Fibroblast of skin of left quadriceps (primary cell): ENCODE data around the gene HHATL.

Source experiments
- DNase-seq, 2 experiments: peaks; one replicate each; pipeline ENCODE4 v3.0.0-alpha.2; 2013; ENCODE audit warnings: low read depth in 2 of 2

The HHATL gene

DNA sequence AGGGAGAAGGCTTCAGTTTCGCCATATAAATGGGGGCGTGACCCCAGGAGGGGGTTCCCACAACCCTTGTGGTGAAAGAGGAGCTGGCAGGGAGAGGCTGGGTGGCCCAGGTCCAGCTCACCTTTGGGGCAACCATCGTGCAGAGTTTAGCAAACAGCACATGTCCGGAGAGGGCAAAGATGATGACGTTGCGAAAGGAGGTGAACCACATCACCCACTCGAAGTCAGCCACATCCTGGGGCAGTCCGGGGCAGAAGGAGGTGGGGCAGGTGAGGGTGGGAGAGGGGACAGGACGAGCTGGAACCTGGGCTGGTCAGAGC is 3.7 kb downstream of the HHATL start:
- DNase-seq: no peak

GRCh38 chr3:42698216-42698910 is 4.2 kb downstream of the HHATL start:
- no peak for DNase-seq

DNA sequence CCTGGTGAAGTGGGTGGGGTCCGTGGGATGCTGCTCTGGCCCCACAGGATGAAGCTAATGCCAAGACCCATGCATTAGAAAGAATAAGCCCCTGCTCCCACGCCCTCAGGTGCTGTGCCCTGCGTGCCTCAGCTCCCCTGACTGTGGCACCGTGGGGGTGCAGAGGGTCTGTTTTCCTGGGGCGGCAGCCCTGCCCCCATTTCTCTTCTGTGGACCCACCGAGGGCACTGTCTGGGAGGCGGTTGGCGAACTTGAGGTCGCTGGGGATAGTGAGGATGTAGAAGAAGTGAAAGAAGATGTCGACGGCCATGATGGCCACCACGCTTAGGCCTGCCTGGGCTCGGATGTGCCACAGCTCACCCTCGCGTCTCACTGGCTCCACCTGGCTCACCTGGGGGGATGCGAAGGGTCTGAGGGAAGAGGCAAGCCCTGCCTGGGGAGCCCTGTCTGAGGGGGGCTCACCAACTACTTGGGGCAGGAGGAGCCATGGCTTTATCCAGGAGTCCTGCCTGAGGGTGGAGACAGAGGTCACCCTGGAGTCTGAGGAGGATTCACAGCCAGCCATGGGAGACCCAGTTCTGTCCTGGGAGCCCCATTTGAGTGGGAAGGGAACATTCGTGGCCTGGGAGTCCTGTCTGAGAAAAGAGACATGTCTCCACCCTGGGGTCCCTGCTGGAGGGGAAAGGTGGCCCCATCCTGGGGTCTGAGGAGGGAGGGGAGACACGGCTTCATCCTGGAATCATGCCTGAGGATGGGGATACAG is 5.1 kb downstream of the HHATL start:
- no peak for DNase-seq

DNA sequence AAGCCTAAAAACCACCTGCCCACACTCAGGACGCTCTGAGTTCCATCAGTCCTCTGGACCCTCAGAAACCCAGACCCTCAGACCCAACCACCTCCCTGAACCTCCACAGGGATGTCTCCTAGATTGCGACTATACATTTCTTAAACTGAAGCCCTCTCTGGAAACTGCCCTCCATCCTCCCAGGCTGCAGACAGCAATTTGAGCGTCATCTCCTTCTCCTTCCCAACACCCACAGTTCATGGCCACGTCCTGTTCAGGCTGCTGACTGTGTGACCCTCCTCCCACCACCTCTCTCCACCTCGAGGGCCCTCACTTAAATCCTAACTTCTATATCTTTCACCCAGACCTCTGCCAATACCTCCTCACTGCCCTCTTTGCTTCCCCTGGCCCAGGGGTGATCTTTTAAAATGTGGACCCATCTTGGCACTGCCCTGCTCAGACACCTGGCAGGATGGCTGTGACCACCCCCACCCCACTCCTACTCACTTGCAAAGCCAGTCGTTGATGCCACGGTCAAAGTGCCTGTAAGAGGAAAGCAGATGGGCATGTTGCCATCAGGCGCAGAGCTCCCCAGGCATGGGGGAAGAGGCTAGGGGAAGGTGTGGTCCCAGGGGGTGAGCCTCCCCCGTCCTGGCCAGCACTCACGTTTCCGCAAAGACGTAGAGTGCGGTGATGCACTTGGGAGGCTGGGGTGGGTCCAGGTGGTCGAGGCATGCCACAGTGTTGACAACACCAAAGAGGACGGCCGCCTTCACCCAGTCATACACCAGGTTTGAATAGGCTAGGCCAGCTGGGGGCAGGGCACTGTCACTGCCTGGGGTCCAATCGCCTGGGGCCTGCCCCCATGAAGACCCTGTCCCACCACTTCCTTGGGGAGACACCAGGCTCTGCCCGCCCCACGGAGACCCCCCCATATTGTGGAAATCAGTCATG is 6.0 kb downstream of the HHATL start:
- DNase-seq: no peak

DNA sequence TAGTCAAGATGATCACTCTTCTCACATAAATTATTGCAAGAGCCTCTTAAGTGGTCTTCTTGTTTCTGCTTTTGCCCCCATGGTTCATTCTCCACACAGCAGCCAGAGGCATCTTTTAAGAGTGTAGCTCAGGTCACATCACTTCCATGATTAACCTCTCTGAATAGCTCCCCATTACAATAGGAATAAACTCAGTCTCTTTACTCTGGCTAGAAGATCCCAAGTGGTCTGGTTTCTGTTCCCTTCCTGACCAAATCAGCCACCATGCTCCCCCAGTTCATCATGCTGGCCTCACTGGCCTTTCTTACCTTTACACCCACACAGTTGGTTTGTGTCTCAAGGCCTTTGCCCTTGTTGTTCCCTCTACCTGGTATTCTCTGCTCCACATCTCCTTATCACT is 8.2 kb downstream of the HHATL start:
- no peak for DNase-seq

DNA sequence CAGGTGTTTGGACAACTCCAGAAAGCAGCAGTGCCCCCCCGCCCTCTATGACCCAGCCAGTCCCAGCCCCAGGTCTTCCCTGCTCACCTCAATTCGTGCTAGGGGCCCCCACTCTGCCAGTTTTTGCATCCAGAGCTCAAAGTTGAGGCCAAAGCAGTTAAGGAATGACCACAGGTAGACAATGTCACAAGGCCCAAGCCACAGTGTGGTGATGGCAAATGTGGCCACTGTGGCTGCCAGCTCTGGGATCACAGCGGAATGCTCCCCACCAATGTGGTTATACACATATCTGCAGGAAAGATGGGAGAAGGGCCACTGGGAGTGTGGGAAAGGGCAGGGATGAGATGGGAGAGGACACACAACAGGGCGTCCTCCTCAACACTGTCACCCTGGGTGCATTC is 9.1 kb downstream of the HHATL start:
- no peak for DNase-seq

GRCh38 chr3:42692667-42693529 is 9.7 kb downstream of the HHATL start:
- DNase-seq: no peak

DNA sequence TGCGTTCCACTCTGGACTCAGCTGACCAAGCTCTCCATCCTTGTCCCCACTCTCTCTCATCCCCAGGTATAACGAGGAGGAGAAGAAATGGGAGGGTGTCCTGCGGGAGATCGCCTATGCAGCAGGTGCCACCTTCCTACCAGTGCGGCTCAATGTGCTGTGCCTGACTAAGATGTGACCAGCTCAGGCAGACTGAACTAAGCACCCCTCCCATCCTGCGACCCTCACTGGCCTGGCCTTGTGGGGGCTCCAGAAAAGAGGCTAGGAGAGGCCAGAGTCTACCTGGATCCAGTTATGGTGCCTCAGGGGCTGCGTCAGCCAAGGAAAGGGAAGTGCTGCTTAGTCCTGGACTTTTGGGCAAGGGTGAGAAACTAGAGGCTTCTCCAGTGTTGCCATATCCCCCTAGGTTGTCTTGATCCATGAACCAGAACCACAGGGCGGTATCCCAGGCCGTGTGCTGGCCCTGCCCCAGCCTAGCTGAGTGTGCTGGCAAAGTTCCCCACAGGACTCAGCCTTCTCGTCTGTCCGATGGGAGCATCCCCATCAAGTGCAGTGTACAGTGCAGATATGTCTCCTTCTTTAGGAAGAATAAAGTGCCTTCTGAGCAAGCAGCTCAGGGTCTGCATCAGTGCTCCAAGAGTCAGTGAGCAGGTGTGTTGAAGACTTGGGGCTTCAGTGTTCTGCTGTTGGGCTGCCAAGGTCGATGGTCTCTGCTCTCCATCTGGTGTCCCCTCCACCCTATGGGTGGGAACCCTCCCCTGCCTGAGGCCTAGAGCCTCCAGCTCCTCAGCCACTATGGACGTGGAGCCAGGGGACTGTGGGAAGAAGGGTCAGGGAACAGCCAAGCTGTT is 10.6 kb downstream of the HHATL start:
- no peak for DNase-seq

DNA sequence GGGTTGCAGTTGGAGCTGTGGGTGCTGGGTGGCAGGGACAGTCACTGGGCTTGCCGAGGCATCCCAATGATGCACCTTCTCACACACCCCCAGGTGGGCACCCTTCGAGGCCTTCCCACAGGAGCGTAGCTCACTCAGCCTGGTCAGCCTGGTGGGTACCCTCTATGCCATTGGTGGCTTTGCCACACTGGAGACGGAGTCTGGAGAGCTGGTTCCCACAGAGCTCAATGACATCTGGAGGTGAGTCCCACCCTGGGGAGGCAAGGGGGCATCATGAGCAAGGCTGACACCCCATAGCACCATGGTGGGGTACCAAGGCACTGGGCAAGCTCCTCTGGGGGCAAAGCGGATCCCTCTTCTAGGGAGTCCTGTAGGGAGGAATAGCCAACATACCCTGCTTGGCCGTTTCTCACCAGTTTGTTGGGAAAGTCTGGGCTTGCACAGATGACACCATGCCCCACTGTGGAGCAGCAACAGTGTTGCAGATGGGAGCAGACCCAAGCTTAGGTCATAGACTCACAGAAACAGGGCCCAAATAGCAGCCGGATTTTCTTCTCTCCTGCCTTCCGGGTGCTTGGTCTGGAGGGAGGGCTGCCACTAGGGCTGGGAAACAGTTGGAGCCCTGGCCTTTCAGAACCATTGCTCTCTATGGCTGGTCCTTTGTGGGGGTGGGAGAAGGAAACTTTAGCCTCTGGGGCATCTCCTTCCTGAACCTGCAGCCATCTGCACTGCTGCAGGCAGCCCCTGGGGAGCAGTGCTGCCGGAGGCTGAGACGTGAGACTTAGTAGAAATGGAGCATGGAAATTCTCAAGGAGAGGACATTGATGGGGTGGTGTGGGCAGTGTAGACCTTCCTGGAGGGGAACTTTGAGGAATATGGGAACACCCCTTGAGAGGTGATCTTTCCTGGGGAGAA is 11.6 kb downstream of the HHATL start:
- DNase-seq: no peak

GRCh38 chr3:42690191-42690590 is 12.4 kb downstream of the HHATL start:
- no peak for DNase-seq

- no peak for DNase-seq
Measured at GRCh38 chr3:42689421-42690014, 13.1 kb downstream of the HHATL start.

GRCh38 chr3:42688487-42689420 is 13.8 kb downstream of the HHATL start:
- no peak for DNase-seq

DNA sequence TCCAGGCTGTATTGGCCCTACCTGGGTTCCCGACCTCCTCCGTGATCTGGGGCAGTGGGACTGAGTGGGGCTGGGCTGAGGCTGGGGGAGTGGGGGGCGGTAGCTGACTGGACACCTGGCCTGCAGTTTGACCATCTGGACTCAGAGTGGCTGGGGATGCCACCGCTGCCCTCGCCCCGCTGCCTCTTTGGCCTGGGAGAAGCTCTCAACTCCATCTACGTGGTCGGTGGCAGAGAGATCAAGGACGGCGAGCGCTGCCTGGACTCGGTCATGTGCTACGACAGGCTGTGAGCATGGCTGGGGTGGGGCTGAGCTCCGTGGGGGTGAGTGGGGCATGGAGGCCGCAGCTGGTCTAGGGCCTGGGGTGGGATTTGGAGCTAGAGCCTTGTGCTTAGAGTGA is 14.6 kb downstream of the HHATL start:
- DNase-seq: no peak

DNA sequence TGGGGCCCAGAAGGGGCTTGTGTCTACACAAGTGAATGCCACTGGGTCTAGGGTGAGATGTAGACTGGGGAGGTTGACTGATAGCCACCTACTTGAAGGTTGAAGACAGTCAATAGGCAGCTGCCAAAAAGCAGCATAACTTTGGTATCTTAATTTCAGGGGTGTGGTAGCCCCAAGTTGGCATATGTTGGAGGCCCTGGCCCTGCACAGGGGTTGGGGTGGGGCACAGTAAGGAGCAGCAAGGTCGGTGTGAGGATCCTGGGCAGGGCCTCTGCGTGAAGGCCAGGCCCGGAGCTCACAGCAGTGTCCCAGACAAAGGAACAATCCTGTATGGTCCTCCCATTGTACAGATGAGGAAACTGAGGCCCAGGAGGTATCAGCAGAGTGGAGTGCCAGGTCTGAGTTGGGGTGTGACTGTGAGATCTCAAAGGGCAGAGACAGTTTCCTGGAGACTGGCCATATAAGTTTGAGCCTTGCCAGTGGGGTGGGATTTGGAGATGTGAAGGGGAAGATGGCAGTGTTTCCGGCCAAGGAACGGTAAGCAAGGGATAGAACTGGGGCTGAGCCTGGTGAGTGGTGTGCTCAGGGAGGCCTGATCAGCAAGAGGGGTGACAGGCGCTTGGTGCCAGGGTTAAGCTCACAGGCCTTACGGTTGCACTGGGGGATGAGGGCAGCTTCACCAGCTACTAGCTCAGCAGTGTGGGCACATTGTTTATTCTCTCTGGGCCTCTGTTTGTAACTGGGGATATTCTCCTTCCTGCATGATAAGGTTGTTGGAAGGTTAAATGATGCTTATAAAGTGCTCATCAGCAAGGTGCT is 15.6 kb downstream of the HHATL start:
- DNase-seq: no peak

DNA sequence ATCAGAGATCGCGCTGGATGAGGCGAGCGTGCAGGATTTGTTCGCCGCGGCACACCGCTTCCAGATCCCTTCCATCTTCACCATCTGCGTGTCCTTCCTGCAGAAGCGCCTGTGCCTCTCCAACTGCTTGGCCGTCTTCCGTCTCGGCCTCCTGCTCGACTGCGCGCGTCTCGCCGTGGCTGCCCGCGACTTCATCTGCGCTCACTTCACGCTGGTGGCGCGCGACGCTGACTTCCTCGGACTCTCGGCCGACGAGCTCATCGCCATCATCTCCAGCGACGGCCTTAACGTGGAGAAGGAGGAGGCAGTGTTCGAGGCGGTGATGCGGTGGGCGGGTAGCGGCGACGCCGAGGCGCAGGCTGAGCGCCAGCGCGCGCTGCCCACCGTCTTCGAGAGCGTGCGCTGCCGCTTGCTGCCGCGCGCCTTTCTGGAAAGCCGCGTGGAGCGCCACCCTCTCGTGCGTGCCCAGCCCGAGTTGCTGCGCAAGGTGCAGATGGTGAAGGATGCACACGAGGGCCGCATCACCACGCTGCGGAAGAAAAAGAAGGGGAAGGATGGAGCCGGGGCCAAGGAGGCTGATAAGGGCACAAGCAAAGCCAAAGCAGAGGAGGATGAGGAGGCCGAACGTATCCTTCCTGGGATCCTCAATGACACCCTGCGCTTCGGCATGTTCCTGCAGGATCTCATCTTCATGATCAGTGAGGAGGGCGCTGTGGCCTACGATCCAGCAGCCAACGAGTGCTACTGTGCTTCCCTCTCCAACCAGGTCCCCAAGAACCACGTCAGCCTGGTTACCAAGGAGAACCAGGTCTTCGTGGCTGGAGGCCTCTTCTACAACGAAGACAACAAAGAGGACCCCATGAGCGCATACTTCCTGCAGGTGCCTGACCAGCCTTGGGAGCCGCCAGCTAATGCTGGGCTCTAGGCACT is 16.4 kb downstream of the HHATL start:
- no peak for DNase-seq

DNA sequence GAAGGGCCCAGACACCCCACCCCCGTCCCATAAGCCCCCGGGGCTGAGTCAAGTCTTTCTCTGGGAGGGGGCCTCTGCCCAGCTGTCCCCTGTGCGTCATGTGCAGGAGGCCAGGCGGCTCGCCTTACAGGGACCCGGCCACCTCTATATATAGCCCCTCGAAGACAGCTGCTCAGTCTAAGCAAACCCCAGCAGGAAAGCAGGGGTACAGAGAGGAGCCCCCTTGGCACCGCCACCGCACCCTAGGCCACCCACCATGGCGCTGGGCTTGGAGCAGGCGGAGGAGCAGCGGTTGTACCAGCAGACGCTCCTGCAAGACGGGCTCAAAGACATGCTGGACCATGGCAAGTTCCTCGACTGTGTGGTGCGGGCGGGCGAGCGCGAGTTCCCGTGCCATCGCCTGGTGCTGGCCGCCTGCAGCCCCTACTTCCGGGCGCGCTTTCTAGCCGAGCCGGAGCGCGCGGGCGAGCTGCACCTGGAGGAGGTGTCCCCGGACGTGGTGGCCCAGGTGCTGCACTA is 17.2 kb downstream of the HHATL start, which contains the start of gene KLHL40:
TSS of gene KLHL40 (plus strand) at position 175 of the 519 bp plus-strand sequence. CDS start at position 257, 82 bp downstream.
- DNase-seq: no peak
